HepG2 (cell line): ENCODE measurements around the gene INHA. TPM values are rescaled to one million over a fixed set of nuclear protein-coding genes. Genes with fewer than 3 reads are reported as not detected.

Experiments
- ATAC-seq: fragments of 200-7000 bp; cut with Tn5 transposase; 3 replicates; pipeline ENCODE4 v1.9.1; 2020; ENCODE audit warnings: mild to moderate bottlenecking, moderate library complexity
- BruUV-seq: library from RNA; stranded (reverse); fragments of 400-500 nt; replicated peaks from 2 replicates; lab custom pipeline; 2021; lab: Mats Ljungman, UMichigan
- CTCF ChIA-PET: fragments of 300-600 bp; formaldehyde crosslinking; extraction: SDS; loops from one replicate; lab custom pipeline; 2021; ENCODE audit warnings: low total read pairs, inconsistent platforms, low intra/inter-chr PET ratio; lab: Yijun Ruan, JAX
- POLR2A ChIA-PET: fragments of 350-600 bp; sonication (Branson Sonifier 250); formaldehyde crosslinking; loops from one replicate; lab custom pipeline; 2020; ENCODE audit warnings: antibody characterized with exemption, inconsistent platforms; lab: Yijun Ruan, JAX
- DNase-seq: peaks from one replicate; pipeline ENCODE4 v3.0.0-alpha.2; 2015; ENCODE audit warnings: low spot score
- FAIRE-seq: peaks from 3 replicates; lab custom pipeline; 2011; peaks lifted over from hg19 to GRCh38; lab: Jason Lieb, UNC
- H2AFZ ChIP-seq: one replicate; pipeline ENCODE4 v1.6.1; 2011; ENCODE audit warnings: low read length, inconsistent platforms
- H3K27ac ChIP-seq: fragments of 300-600 bp; 3 replicates; pipeline ENCODE4 v1.8.0; 2011; ENCODE audit warnings: mixed run types, mild to moderate bottlenecking, mixed read lengths, low read length, inconsistent platforms; ENCODE audit not compliant: insufficient read depth; ENCODE audit errors: extremely low read length
- H3K27me3 ChIP-seq, 2 experiments: fragments of 200-600 bp in 1 of 2; 2 replicates in 1 of 2; 3 replicates in 1 of 2; pipeline versions ENCODE4 v1.6.0 to v1.8.0; 2011; ENCODE audit warnings: low read length in 2 of 2, mild to moderate bottlenecking in 2 of 2, moderate library complexity in 2 of 2, inconsistent platforms in 1 of 2; ENCODE audit not compliant: insufficient read depth in 2 of 2, control insufficient read depth in 1 of 2
- H3K36me3 ChIP-seq, 2 experiments: fragments of 200-600 bp in 1 of 2; replicated peaks in 1 of 2; 2 replicates in 1 of 2; 3 replicates in 1 of 2; pipeline versions ENCODE4 v1.5.1 to v1.8.0; 2011; ENCODE audit warnings: low read length in 2 of 2, inconsistent platforms in 1 of 2; ENCODE audit not compliant: insufficient read depth in 2 of 2, control insufficient read depth in 1 of 2
- H3K4me1 ChIP-seq: 2 replicates; pipeline ENCODE4 v1.5.1; 2012; ENCODE audit warnings: low read length, inconsistent platforms; ENCODE audit not compliant: insufficient read depth
- H3K4me2 ChIP-seq: 2 replicates; pipeline ENCODE4 v1.6.0; 2011; ENCODE audit warnings: low read depth, low read length, inconsistent platforms
- H3K4me3 ChIP-seq, 3 experiments: fragments of 200-600 bp in 1 of 3; sonication (generic), shearing (Covaris generic) in 1 of 3; replicated peaks in 1 of 3; 2 replicates each; pipeline ENCODE4 v1.5.1; 2011 to 2016; ENCODE audit warnings: low read length in 3 of 3, inconsistent platforms in 2 of 3, low read depth in 2 of 3, mild to moderate bottlenecking in 2 of 3, control low read depth in 1 of 3, mixed read lengths in 1 of 3; ENCODE audit not compliant: insufficient read depth in 1 of 3
- H3K79me2 ChIP-seq: one replicate; pipeline ENCODE4 v1.6.1; 2011; ENCODE audit warnings: low read length, inconsistent platforms; ENCODE audit not compliant: insufficient read depth
- H3K9ac ChIP-seq: 2 replicates; pipeline ENCODE4 v1.6.0; 2011; ENCODE audit warnings: mild to moderate bottlenecking, low read depth, low read length, inconsistent platforms; ENCODE audit not compliant: insufficient read depth
- H3K9me3 ChIP-seq: 2 replicates; pipeline ENCODE4 v1.5.1; 2012; ENCODE audit warnings: mild to moderate bottlenecking, low read length
- H4K20me1 ChIP-seq: 2 replicates; pipeline ENCODE4 v1.6.0; 2011; ENCODE audit warnings: inconsistent platforms, mild to moderate bottlenecking, low read length, moderate library complexity; ENCODE audit not compliant: insufficient read depth
- CBX2 ChIP-seq, 2 experiments: fragments of 200-600 bp in 1 of 2; sonication (generic); formaldehyde crosslinking in 1 of 2; IDR thresholded peaks; 2 replicates each; pipeline versions ENCODE4 v1.7.0 to v1.8.1; 2018 to 2022; ENCODE audit warnings: low read depth in 2 of 2, low read length in 1 of 2, mild to moderate bottlenecking in 1 of 2, missing genetic modification reagents in 1 of 2
- CEBPG ChIP-seq: IDR thresholded peaks from 2 replicates; pipeline ENCODE4 v1.6.1; 2016
- DNMT3B ChIP-seq: conservative IDR thresholded peaks from 2 replicates; pipeline ENCODE4 v1.6.1; 2016; ENCODE audit warnings: missing biosample characterization, control low read depth
- FOXK2 ChIP-seq: fragments of 450-650 bp; IDR thresholded peaks from 2 replicates; pipeline ENCODE4 v1.6.1; 2016
- IRF2 ChIP-seq: IDR thresholded peaks from 2 replicates; pipeline ENCODE4 v1.6.1; 2018; ENCODE audit warnings: missing genetic modification reagents, missing compliant biosample characterization
- NKX3-1 ChIP-seq: sonication (generic); formaldehyde crosslinking; IDR thresholded peaks from 2 replicates; pipeline ENCODE4 v1.5.0; 2020; ENCODE audit warnings: missing genetic modification reagents
- NR1H2 ChIP-seq: sonication (generic); formaldehyde crosslinking; IDR thresholded peaks from 2 replicates; pipeline ENCODE4 v1.8.1; 2022; ENCODE audit warnings: low read depth, missing genetic modification reagents, borderline replicate concordance
- RXRA ChIP-seq: sonication (generic); formaldehyde crosslinking; IDR thresholded peaks from 2 replicates; pipeline ENCODE4 v1.5.1; 2020; ENCODE audit warnings: missing genetic modification reagents
- ZBTB1 ChIP-seq: sonication (generic); formaldehyde crosslinking; IDR thresholded peaks from 2 replicates; pipeline ENCODE4 v1.4.0; 2020; ENCODE audit warnings: missing genetic modification reagents, borderline replicate concordance
- ZNF160 ChIP-seq: sonication (generic); formaldehyde crosslinking; IDR thresholded peaks from 2 replicates; pipeline ENCODE4 v1.8.0; 2022; ENCODE audit warnings: mild to moderate bottlenecking, inconsistent platforms, missing genetic modification reagents
- ZNF337 ChIP-seq: sonication (generic); formaldehyde crosslinking; IDR thresholded peaks from 2 replicates; pipeline ENCODE4 v1.5.1; 2020; ENCODE audit warnings: missing genetic modification reagents, low read depth, mild to moderate bottlenecking, borderline replicate concordance
- ZNF460 ChIP-seq: sonication (generic); formaldehyde crosslinking; IDR thresholded peaks from 2 replicates; pipeline ENCODE4 v1.5.1; 2020; ENCODE audit warnings: missing genetic modification reagents, mild to moderate bottlenecking, borderline replicate concordance
- ZNF501 ChIP-seq: sonication (generic); formaldehyde crosslinking; IDR thresholded peaks from 2 replicates; pipeline ENCODE4 v1.5.1; 2020; ENCODE audit warnings: mild to moderate bottlenecking, moderate library complexity, missing genetic modification reagents
- ZNF598 ChIP-seq: sonication (generic); formaldehyde crosslinking; IDR thresholded peaks from 2 replicates; pipeline ENCODE4 v1.5.1; 2020; ENCODE audit warnings: mild to moderate bottlenecking, missing genetic modification reagents, borderline replicate concordance
- ZNF713 ChIP-seq: sonication (generic); formaldehyde crosslinking; IDR thresholded peaks from 2 replicates; pipeline ENCODE4 v1.4.0; 2020; ENCODE audit warnings: mild to moderate bottlenecking, missing genetic modification reagents
- ZNF746 ChIP-seq: sonication (generic); formaldehyde crosslinking; IDR thresholded peaks from 2 replicates; pipeline ENCODE4 v1.8.0; 2022; ENCODE audit warnings: mild to moderate bottlenecking, missing genetic modification reagents
- ZNF768 ChIP-seq: sonication (generic); formaldehyde crosslinking; IDR thresholded peaks from 2 replicates; pipeline ENCODE4 v1.4.0; 2020; ENCODE audit warnings: missing genetic modification reagents
- ZNF788 ChIP-seq: sonication (generic); formaldehyde crosslinking; IDR thresholded peaks from 2 replicates; pipeline ENCODE4 v1.5.0; 2020; ENCODE audit warnings: mild to moderate bottlenecking, missing genetic modification reagents, borderline replicate concordance
- WGBS: methylation state at CpG from one replicate; pipeline ENCODE4 v1.1.6; 2017; ENCODE audit warnings: low lambda C conversion rate; 5-methylcytosine and 5-hydroxymethylcytosine counted together
- in situ Hi-C: cut with HindIII; loops from 2 replicates; pipeline ENCODE4 v1.10.0; 2017; ENCODE audit warnings: low pct_unique_long_range_greater_than_20kb; ENCODE audit not compliant: extremely low pct_ligation_motif_present
- intact Hi-C: fragments of 100-400 bp; cut with micrococcal nuclease; formaldehyde crosslinking; loops from one replicate; pipeline ENCODE4 v1.10.0; 2022; ENCODE audit not compliant: unreplicated experiment
- polyA plus RNA-seq, 8 experiments: library from polyadenylated mRNA; depleted of rRNA in 3 of 8; stranded (reverse) in 7 of 8; unstranded in 1 of 8; fragments of >200 nt; fragmentation: Illumina TruSeq in 4 of 8; extraction: Trizol in 4 of 8; gene quantifications; 2 replicates each; pipeline versions ENCODE4 v1.2.1 to v1.2.3, GENCODE V29; 2011 to 2016; ENCODE audit warnings: low read depth in 4 of 8, missing spikeins in 1 of 8, mixed read lengths in 1 of 8; ENCODE audit not compliant: insufficient read depth in 1 of 8
- total RNA-seq, 5 experiments: library from RNA; depleted of rRNA; stranded (reverse); fragments of >200 nt; fragmentation: Illumina TruSeq; extraction: Trizol; gene quantifications; 2 replicates each; pipeline ENCODE4 v1.2.3, GENCODE V29; 2016; ENCODE audit warnings: low read depth in 1 of 5
- TF ChIP-seq, protein P1 (sequence below): IDR thresholded peaks from 2 replicates; pipeline ENCODE4 v1.6.1; 2018; ENCODE audit warnings: missing genetic modification reagents, mild to moderate bottlenecking, missing compliant biosample characterization
- TF ChIP-seq, protein P2 (sequence below): conservative IDR thresholded peaks from 2 replicates; pipeline ENCODE4 v1.6.1; 2018; ENCODE audit warnings: missing genetic modification reagents
- TF ChIP-seq, protein P3 (sequence below): sonication (generic); formaldehyde crosslinking; IDR thresholded peaks from 2 replicates; pipeline ENCODE4 v1.5.1; 2020; ENCODE audit warnings: mild to moderate bottlenecking, missing genetic modification reagents, moderate library complexity

Gene INHA
- total and polyA plus RNA-seq, 2 of the 13 experiments (the other 11 are each of a cell fraction or from before 2014, with no cell fraction given), result 4.1 to 15.2 TPM

DNA sequence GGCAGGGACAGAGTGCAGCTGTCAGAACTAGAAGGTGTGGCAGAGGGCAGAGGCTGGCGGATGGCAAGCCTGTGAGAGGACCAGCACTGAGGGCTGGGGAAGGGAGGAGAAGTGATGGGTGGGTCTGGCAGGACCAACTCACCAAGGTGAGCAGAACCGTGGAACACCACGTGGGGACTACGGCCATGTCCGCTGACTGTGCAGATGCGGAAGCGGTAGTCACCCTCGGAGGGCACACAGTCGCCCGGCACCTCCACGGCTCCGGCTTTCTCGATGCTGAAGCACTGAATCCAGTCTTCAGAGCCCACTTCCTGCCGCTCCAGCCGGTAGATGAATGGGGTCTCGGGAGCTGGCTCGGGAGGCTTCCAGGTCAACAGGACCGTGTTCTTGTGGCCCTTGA, 5.0 kb upstream of the INHA start:
- H3K4me3 ChIP-seq, result no peak overlapping the region
- in situ Hi-C loops (no loop called here), intact Hi-C loops (no loop called here)
- CTCF ChIA-PET, result no interaction called here
- no TSS peak for BruUV-seq
- DNase-seq, result no peak
- POLR2A ChIA-PET, result interaction anchor here (1.0 to 2.6 kb wide), 4 partner anchors 10 to 30 kb away, joined by 3 to 20 read pairs (median 6); partner anchors contain the start of genes CHPF, STK11IP and TMEM198
- no peak for ATAC-seq
- FAIRE-seq, result no peak
- H3K9ac ChIP-seq, result no peak overlapping the region
- H3K4me1 ChIP-seq, result peaks cover 46% of the 10 kb centered on the region
- H3K9me3 ChIP-seq, result no peaks in the 10 kb centered on the region
- no peak overlapping the region for H3K27ac ChIP-seq
- no peak overlapping the region for H3K4me2 ChIP-seq
- H3K36me3 ChIP-seq, result peaks cover 20 to 50% of the 10 kb centered on the region in 2 experiments
- peaks cover 21% of the 10 kb centered on the region for H3K79me2 ChIP-seq
- no peak overlapping the region for H2AFZ ChIP-seq
- WGBS, result 95% methylated on average over 18 of the region's 18 CpGs
- no peaks in the 10 kb centered on the region for H3K27me3 ChIP-seq
- no peaks in the 10 kb centered on the region for H4K20me1 ChIP-seq
- TF ChIP-seq ZNF713 (CRISPR knock-in tag) (no peak), FOXK2 (no peak), ZBTB1 (CRISPR knock-in tag) (no peak), CEBPG (CRISPR knock-in tag) (no peak), ZNF337 (no peak), DNMT3B (CRISPR knock-in tag) (no peak), NKX3-1 (CRISPR knock-in tag) (no peak), IRF2 (CRISPR knock-in tag) (no peak), ZNF746 (no peak), ZNF501 (CRISPR knock-in tag) (0 out of 2 replicates have a peak, but pooled peaks have one; percentile 1), ZNF768 (CRISPR knock-in tag) (peak; percentile 33; the same call in 1 of the 2 replicates), NR1H2 (CRISPR knock-in tag) (no peak), ZNF788 (CRISPR knock-in tag) (no peak), ZNF460 (CRISPR knock-in tag) (no peak), ZNF160 (no peak), ZNF598 (CRISPR knock-in tag) (no peak), RXRA (CRISPR knock-in tag) (no peak), CBX2 (IDR thresholded peaks at IDR 0.05; ENCODE audit: low read depth, low read length) (no peak), CBX2 (CRISPR knock-in tag; IDR thresholded peaks at IDR 0.05; ENCODE audit: low read depth) (no peak)
- TF ChIP-seq, protein P1, sequence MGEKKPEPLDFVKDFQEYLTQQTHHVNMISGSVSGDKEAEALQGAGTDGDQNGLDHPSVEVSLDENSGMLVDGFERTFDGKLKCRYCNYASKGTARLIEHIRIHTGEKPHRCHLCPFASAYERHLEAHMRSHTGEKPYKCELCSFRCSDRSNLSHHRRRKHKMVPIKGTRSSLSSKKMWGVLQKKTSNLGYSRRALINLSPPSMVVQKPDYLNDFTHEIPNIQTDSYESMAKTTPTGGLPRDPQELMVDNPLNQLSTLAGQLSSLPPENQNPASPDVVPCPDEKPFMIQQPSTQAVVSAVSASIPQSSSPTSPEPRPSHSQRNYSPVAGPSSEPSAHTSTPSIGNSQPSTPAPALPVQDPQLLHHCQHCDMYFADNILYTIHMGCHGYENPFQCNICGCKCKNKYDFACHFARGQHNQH (CRISPR knock-in tag), result no peak
- TF ChIP-seq, protein P2, sequence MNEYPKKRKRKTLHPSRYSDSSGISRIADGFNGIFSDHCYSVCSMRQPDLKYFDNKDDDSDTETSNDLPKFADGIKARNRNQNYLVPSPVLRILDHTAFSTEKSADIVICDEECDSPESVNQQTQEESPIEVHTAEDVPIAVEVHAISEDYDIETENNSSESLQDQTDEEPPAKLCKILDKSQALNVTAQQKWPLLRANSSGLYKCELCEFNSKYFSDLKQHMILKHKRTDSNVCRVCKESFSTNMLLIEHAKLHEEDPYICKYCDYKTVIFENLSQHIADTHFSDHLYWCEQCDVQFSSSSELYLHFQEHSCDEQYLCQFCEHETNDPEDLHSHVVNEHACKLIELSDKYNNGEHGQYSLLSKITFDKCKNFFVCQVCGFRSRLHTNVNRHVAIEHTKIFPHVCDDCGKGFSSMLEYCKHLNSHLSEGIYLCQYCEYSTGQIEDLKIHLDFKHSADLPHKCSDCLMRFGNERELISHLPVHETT, result no peak
- TF ChIP-seq, protein P3, sequence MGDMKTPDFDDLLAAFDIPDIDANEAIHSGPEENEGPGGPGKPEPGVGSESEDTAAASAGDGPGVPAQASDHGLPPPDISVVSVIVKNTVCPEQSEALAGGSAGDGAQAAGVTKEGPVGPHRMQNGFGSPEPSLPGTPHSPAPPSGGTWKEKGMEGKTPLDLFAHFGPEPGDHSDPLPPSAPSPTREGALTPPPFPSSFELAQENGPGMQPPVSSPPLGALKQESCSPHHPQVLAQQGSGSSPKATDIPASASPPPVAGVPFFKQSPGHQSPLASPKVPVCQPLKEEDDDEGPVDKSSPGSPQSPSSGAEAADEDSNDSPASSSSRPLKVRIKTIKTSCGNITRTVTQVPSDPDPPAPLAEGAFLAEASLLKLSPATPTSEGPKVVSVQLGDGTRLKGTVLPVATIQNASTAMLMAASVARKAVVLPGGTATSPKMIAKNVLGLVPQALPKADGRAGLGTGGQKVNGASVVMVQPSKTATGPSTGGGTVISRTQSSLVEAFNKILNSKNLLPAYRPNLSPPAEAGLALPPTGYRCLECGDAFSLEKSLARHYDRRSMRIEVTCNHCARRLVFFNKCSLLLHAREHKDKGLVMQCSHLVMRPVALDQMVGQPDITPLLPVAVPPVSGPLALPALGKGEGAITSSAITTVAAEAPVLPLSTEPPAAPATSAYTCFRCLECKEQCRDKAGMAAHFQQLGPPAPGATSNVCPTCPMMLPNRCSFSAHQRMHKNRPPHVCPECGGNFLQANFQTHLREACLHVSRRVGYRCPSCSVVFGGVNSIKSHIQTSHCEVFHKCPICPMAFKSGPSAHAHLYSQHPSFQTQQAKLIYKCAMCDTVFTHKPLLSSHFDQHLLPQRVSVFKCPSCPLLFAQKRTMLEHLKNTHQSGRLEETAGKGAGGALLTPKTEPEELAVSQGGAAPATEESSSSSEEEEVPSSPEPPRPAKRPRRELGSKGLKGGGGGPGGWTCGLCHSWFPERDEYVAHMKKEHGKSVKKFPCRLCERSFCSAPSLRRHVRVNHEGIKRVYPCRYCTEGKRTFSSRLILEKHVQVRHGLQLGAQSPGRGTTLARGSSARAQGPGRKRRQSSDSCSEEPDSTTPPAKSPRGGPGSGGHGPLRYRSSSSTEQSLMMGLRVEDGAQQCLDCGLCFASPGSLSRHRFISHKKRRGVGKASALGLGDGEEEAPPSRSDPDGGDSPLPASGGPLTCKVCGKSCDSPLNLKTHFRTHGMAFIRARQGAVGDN, result peak; percentile 5; the same call in 1 of the 2 replicates
